ENCODE data around the gene SLC43A3.
A peak's percentile ranks its signal among the peaks of the same experiment; 100 is the strongest.

Gene SLC43A3

GRCh38 chr11:57424137-57424791, 2.7 kb downstream of the SLC43A3 start:
- TF ChIP-seq CTCF (IDR thresholded peaks at IDR 0.05; ENCODE audit: unreplicated experiment in 3 of 3) = no peak
- Mint-ChIP-seq H3K9me3 (no peaks in the 10 kb centered on the region), H3K27ac (peak overlapping the region in 1 of 3 experiments; percentile 62), H3K27me3 (ENCODE audit: low read depth) (peaks cover 14% of the 10 kb centered on the region), H3K4me3 (peak overlapping the region in 2 of 3 experiments; percentile 25 to 46), H3K4me1 (peaks cover 18% of the 10 kb centered on the region), H3K36me3 (ENCODE audit: low read depth) (peaks cover 20% of the 10 kb centered on the region)

GRCh38 chr11:57422669-57423068, 4.3 kb downstream of the SLC43A3 start:
- Mint-ChIP-seq H3K4me1 (peaks cover 18% of the 10 kb centered on the region), H3K27ac (no peak overlapping the region), H3K36me3 (ENCODE audit: low read depth) (peaks cover 21% of the 10 kb centered on the region), H3K27me3 (ENCODE audit: low read depth) (peaks cover 3% of the 10 kb centered on the region), H3K4me3 (no peak overlapping the region), H3K9me3 (no peaks in the 10 kb centered on the region)
- no peak for TF ChIP-seq CTCF (IDR thresholded peaks at IDR 0.05; ENCODE audit: unreplicated experiment in 3 of 3)

GRCh38 chr11:57421805-57422204, 5.1 kb downstream of the SLC43A3 start:
- no peaks in the 10 kb centered on the region for H3K9me3 Mint-ChIP-seq
- H3K27me3 Mint-ChIP-seq (ENCODE audit: low read depth) = no peaks in the 10 kb centered on the region
- no peak overlapping the region for H3K27ac Mint-ChIP-seq
- peaks cover 12% of the 10 kb centered on the region for H3K4me1 Mint-ChIP-seq
- no peak for TF ChIP-seq CTCF (IDR thresholded peaks at IDR 0.05; ENCODE audit: unreplicated experiment in 3 of 3)
- H3K4me3 Mint-ChIP-seq = no peak overlapping the region
- H3K36me3 Mint-ChIP-seq (ENCODE audit: low read depth) = peaks cover 29% of the 10 kb centered on the region

- H3K36me3 Mint-ChIP-seq (ENCODE audit: low read depth) = peaks cover 34% of the 10 kb centered on the region
- H3K9me3 Mint-ChIP-seq = no peaks in the 10 kb centered on the region
- H3K4me1 Mint-ChIP-seq = peaks cover 7% of the 10 kb centered on the region
- no peaks in the 10 kb centered on the region for H3K27me3 Mint-ChIP-seq (ENCODE audit: low read depth)
- H3K4me3 Mint-ChIP-seq = no peak overlapping the region
- no peak overlapping the region for H3K27ac Mint-ChIP-seq
- no peak for TF ChIP-seq CTCF (IDR thresholded peaks at IDR 0.05; ENCODE audit: unreplicated experiment in 3 of 3)
Observed at GRCh38 chr11:57421066-57421465, 5.9 kb downstream of the SLC43A3 start.

GRCh38 chr11:57419146-57419545, 7.8 kb downstream of the SLC43A3 start:
- Mint-ChIP-seq H3K27me3 (ENCODE audit: low read depth) (no peaks in the 10 kb centered on the region), H3K36me3 (ENCODE audit: low read depth) (peaks cover 48% of the 10 kb centered on the region), H3K4me3 (no peak overlapping the region), H3K9me3 (no peaks in the 10 kb centered on the region), H3K4me1 (no peaks in the 10 kb centered on the region), H3K27ac (no peak overlapping the region)
- no peak for TF ChIP-seq CTCF (IDR thresholded peaks at IDR 0.05; ENCODE audit: unreplicated experiment in 3 of 3)

- Mint-ChIP-seq H3K4me3 (no peak overlapping the region), H3K9me3 (no peaks in the 10 kb centered on the region), H3K27me3 (ENCODE audit: low read depth) (no peaks in the 10 kb centered on the region), H3K36me3 (ENCODE audit: low read depth) (peaks cover 52% of the 10 kb centered on the region), H3K27ac (no peak overlapping the region), H3K4me1 (no peaks in the 10 kb centered on the region)
- no peak for TF ChIP-seq CTCF (IDR thresholded peaks at IDR 0.05; ENCODE audit: unreplicated experiment in 3 of 3)
Observed at GRCh38 chr11:57418131-57418530, 8.8 kb downstream of the SLC43A3 start.
